H1 (cell line): ENCODE measurements around the gene ST13. TPM values are rescaled to one million over a fixed set of nuclear protein-coding genes. Genes with fewer than 3 reads are reported as not detected.

Experiments used
- ASH2L ChIP-seq: fragments of 200-600, 300-600 bp; sonication (generic); IDR thresholded peaks from one replicate; pipeline ENCODE4 v1.7.1; 2017; ENCODE audit warnings: low read length
- CBX5 ChIP-seq: fragments of 300-800, 300-1000 bp; sonication (generic); IDR thresholded peaks from 2 replicates; pipeline ENCODE4 v1.7.1; 2016; ENCODE audit warnings: antibody characterized with exemption, low read length, low read depth
- JUN ChIP-seq: IDR thresholded peaks from 2 replicates; pipeline ENCODE4 v1.6.1; 2011; ENCODE audit warnings: low read depth, mild to moderate bottlenecking, improper control_type of control experiment, low read length
- MAFK ChIP-seq: IDR thresholded peaks from 2 replicates; pipeline ENCODE4 v1.6.1; 2012; ENCODE audit warnings: low read depth, mild to moderate bottlenecking, improper control_type of control experiment, low read length
- PHF8 ChIP-seq: fragments of 200-600 bp; sonication (generic); conservative IDR thresholded peaks from 2 replicates; pipeline ENCODE4 v1.7.1; 2012; ENCODE audit warnings: low read depth, mild to moderate bottlenecking, inconsistent platforms, low read length, moderate library complexity
- polyA plus RNA-seq, 7 experiments: library from polyadenylated mRNA; depleted of rRNA in 3 of 7; stranded (reverse) in 5 of 7; unstranded in 2 of 7; fragments of >200 nt in 5 of 7; fragments of 200-250 nt in 2 of 7; gene quantifications; 1 replicate in 5 of 7; 2 replicates in 1 of 7; 4 replicates in 1 of 7; pipeline versions ENCODE4 v1.2.1 to v1.2.3, GENCODE V29; 2011 to 2013; ENCODE audit warnings: missing spikeins in 2 of 7, mixed read lengths in 2 of 7
- total RNA-seq: library from RNA; stranded (reverse); fragmentation: NEBNext Ultra II Directional; extraction: Animal tissue kit (Norgen Biotek cat#: 25700); gene quantifications from 2 replicates; pipeline ENCODE4 v1.2.1, GENCODE V29; 2021
- TF ChIP-seq, protein P1 (sequence below): IDR thresholded peaks from 2 replicates; pipeline ENCODE4 v1.6.1; 2012; ENCODE audit warnings: low read length, inconsistent platforms

The ST13 gene
- total and polyA plus RNA-seq, 2 of the 8 experiments (the other 6 are each of a cell fraction or from before 2014, with no cell fraction given) = 52.0 to 305 TPM

DNA sequence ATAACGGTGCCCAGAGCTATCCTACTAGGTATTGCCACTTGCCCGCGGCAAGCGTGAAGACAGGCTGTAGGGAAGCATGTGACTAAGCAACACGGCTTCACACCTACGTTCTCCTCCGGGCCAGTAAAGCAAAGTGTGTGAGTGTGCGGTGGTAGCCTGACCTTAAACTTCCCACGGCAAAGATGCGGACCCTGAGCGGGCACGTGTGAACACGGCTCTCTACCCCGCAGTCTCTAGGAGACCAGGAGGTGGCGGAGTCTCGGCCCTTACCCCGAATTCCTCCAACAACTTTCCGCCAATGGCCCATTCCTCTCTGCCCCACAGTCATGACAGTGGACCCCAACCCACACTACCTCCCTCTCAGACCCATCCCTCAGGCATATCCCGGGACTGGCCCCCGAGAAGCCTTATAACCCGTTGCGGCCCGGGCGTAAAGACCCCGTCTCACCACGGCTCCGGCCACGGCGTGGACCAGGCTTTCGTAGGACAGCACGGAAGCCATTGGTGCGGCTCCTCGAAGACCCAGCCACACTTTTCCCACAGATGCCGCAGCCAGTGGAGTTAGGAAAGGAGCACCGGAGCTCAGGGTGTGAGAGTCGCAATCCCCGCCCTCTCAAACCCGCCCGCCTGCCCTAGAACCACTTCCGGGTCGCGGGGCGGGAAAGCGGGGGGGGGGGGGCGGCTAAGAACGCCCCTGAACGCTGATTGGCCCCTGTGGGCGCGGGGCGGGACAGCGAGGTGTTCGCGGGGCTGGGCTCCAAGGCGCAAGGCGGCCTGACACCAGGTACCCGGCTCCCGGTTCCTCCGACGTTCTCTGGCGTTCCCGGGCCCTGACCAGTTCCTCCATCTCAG, 37.5 kb downstream of the ST13 start, which contains the start of gene SLC25A17 (continued):
- no peak for TF ChIP-seq CBX5
- no peak for TF ChIP-seq MAFK
- TF ChIP-seq, protein P1, sequence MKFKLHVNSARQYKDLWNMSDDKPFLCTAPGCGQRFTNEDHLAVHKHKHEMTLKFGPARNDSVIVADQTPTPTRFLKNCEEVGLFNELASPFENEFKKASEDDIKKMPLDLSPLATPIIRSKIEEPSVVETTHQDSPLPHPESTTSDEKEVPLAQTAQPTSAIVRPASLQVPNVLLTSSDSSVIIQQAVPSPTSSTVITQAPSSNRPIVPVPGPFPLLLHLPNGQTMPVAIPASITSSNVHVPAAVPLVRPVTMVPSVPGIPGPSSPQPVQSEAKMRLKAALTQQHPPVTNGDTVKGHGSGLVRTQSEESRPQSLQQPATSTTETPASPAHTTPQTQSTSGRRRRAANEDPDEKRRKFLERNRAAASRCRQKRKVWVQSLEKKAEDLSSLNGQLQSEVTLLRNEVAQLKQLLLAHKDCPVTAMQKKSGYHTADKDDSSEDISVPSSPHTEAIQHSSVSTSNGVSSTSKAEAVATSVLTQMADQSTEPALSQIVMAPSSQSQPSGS = no peak
- peak; percentile 80 for TF ChIP-seq PHF8
- TF ChIP-seq ASH2L = peak; percentile 76
- TF ChIP-seq JUN = no peak
- TF ChIP-seq, all 59 proteins: peak for 17
